WERI-Rb-1 (cell line): ENCODE data around the gene AHR.

Experiments used
- DNase-seq: peaks from one replicate; pipeline ENCODE4 v3.0.0-alpha.2; 2020
- H3K27ac ChIP-seq: fragments of 250-450 bp; sonication (Bioruptor Pico); 2 replicates; pipeline ENCODE4 v1.5.1; 2020; ENCODE audit warnings: mild to moderate bottlenecking, moderate library complexity
- H3K27me3 ChIP-seq: fragments of 250-450 bp; sonication (Bioruptor Pico); 2 replicates; pipeline ENCODE4 v1.5.1; 2021; ENCODE audit warnings: mild to moderate bottlenecking, low read depth, moderate library complexity; ENCODE audit not compliant: insufficient read depth, severe bottlenecking
- H3K36me3 ChIP-seq: fragments of 250-450 bp; sonication (Bioruptor Pico); 2 replicates; pipeline ENCODE4 v1.5.1; 2020; ENCODE audit warnings: mild to moderate bottlenecking, moderate library complexity
- H3K4me3 ChIP-seq: 2 replicates; pipeline ENCODE4 v1.5.1; 2011; ENCODE audit warnings: low read depth, mild to moderate bottlenecking, control low read depth, low read length
- H3K9me3 ChIP-seq: fragments of 250-450 bp; sonication (Bioruptor Pico); 2 replicates; pipeline ENCODE4 v1.5.1; 2021; ENCODE audit warnings: mild to moderate bottlenecking, moderate library complexity; ENCODE audit not compliant: severe bottlenecking
- CTCF ChIP-seq: IDR thresholded peaks from 2 replicates; pipeline ENCODE4 v1.5.1; 2011; ENCODE audit warnings: low read depth, mild to moderate bottlenecking, control low read depth, inconsistent platforms, low read length

Gene AHR

GRCh38 chr7:17305387-17306171 is 7.1 kb downstream of the AHR start:
- no peak for TF ChIP-seq CTCF
- Histone ChIP-seq H3K27ac (no peak overlapping the region), H3K4me3 (no peak overlapping the region), H3K36me3 (no peaks in the 10 kb centered on the region), H3K27me3 (no peaks in the 10 kb centered on the region), H3K9me3 (no peaks in the 10 kb centered on the region)
- DNase-seq = no peak

GRCh38 chr7:17307000-17307399 is 8.5 kb downstream of the AHR start:
- no peak overlapping the region for H3K4me3 ChIP-seq
- TF ChIP-seq CTCF = no peak

GRCh38 chr7:17307558-17307957 is 9.1 kb downstream of the AHR start:
- no peak overlapping the region for H3K27ac ChIP-seq
- no peak for TF ChIP-seq CTCF

More at GRCh38 chr7:17307000-17307399, 8.5 kb downstream of the AHR start:
- Histone ChIP-seq H3K36me3 (no peaks in the 10 kb centered on the region), H3K9me3 (no peaks in the 10 kb centered on the region), H3K27me3 (no peaks in the 10 kb centered on the region), H3K27ac (no peak overlapping the region)
- no peak for DNase-seq

GRCh38 chr7:17307969-17308648 is 9.7 kb downstream of the AHR start:
- Histone ChIP-seq H3K27me3 (no peaks in the 10 kb centered on the region), H3K36me3 (no peaks in the 10 kb centered on the region), H3K9me3 (no peaks in the 10 kb centered on the region), H3K4me3 (no peak overlapping the region), H3K27ac (no peak overlapping the region)
- no peak for TF ChIP-seq CTCF
- DNase-seq = no peak

More at GRCh38 chr7:17307558-17307957, 9.1 kb downstream of the AHR start:
- H3K4me3 ChIP-seq = no peak overlapping the region
- no peaks in the 10 kb centered on the region for H3K9me3 ChIP-seq
- no peaks in the 10 kb centered on the region for H3K36me3 ChIP-seq
- DNase-seq = no peak
- H3K27me3 ChIP-seq = no peaks in the 10 kb centered on the region

- Histone ChIP-seq H3K27me3 (no peaks in the 10 kb centered on the region), H3K9me3 (no peaks in the 10 kb centered on the region), H3K4me3 (no peak overlapping the region), H3K27ac (no peak overlapping the region), H3K36me3 (no peaks in the 10 kb centered on the region)
- no peak for DNase-seq
- TF ChIP-seq CTCF = no peak
Observed at GRCh38 chr7:17311194-17311593, 12.7 kb downstream of the AHR start.
